BLaER1 (cell line): ENCODE measurements around the gene SLMAP.

Experiments used
- H3K27ac ChIP-seq: shearing (Covaris generic); formaldehyde crosslinking; 2 replicates; pipeline ENCODE4 v1.8.1; 2022
- H3K27me3 ChIP-seq: shearing (Covaris generic); formaldehyde crosslinking; 2 replicates; pipeline ENCODE4 v1.8.1; 2022
- H3K36me3 ChIP-seq: shearing (Covaris generic); formaldehyde crosslinking; 2 replicates; pipeline ENCODE4 v1.8.1; 2022
- H3K4me1 ChIP-seq: shearing (Covaris generic); formaldehyde crosslinking; 2 replicates; pipeline ENCODE4 v1.8.1; 2022
- H3K4me2 ChIP-seq: shearing (Covaris generic); formaldehyde crosslinking; 2 replicates; pipeline ENCODE4 v1.8.1; 2022
- H3K4me3 ChIP-seq: shearing (Covaris generic); formaldehyde crosslinking; 2 replicates; pipeline ENCODE4 v1.8.1; 2022
- H3K9ac ChIP-seq: shearing (Covaris generic); formaldehyde crosslinking; 2 replicates; pipeline ENCODE4 v1.8.1; 2022
- H3K9me3 ChIP-seq: shearing (Covaris generic); formaldehyde crosslinking; 2 replicates; pipeline ENCODE4 v1.8.1; 2022
- H4K20me1 ChIP-seq: shearing (Covaris generic); formaldehyde crosslinking; 2 replicates; pipeline ENCODE4 v1.8.1; 2022
- Cebpa-rat ChIP-seq: shearing (Covaris generic); IDR thresholded peaks from 2 replicates; pipeline ENCODE4 v1.8.1; 2022

Gene SLMAP

DNA sequence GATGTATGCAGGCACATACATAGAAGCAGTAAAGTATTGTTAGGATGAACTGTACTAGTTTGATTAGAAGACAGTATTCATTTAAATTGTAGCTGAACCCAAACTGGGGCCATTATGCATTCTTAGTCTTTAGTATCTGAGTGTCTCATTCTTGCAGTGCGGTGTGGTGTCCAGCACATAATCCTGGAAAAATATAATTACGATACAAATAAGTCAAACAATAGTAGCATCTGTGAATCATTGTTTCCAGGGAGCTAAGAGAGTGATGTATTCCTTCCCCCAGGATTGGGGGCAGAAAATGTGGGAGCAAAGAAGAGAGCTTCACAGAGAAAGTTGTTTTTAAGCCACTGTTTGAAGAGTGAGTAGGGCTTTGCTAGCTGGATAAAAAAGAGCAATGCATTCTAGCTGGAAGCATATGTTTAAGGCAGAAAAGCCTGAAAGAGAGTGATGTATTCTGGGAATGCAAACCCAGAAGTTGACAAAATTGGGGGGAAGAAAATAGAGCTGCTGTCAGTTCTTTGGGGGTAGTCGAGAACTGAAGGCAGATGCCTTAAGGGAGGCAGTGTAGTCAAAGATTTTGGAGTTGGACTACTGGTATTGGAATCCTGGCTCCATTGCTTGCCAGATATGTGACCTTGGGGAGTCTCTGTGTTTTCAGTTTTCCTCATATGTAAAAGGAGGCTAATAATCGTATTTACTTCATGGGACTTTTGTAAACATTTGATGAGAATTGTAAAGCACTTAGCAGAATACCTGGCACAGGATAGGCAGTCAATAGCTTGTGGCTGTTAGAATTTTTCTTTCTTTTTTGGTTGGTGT lies 14.1 kb downstream of the SLMAP start:
- Histone ChIP-seq H3K36me3 (peaks cover 51% of the 10 kb centered on the region), H3K27ac (no peak overlapping the region), H3K4me3 (no peak overlapping the region), H3K27me3 (no peaks in the 10 kb centered on the region), H3K9me3 (no peaks in the 10 kb centered on the region), H3K9ac (no peak overlapping the region), H3K4me1 (no peaks in the 10 kb centered on the region), H4K20me1 (peaks cover 88% of the 10 kb centered on the region), H3K4me2 (no peak overlapping the region)
- no peak for TF ChIP-seq Cebpa-rat

DNA sequence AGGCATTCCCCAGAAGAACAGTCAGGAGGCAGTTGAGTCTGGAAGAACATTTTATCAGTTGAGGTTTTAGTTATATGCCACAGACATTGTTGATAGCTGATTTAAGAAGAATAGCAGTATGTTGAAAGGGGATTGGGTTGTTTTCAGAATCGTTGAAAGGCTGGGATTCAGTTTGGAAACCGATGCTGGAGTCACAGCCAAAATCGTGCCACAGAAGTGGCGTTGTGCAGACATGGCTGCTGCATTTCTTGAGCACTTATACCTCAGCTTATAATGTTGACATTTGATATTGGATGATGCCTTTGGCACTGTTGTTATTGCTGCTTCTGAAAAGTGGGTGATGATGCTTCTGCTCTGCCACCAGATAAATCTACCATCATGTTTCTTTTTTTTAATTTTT lies 16.1 kb downstream of the SLMAP start:
- Histone ChIP-seq H3K9me3 (no peaks in the 10 kb centered on the region), H3K4me3 (no peak overlapping the region), H3K4me1 (no peaks in the 10 kb centered on the region), H3K36me3 (peaks cover 39% of the 10 kb centered on the region), H3K27ac (no peak overlapping the region), H3K9ac (no peak overlapping the region), H3K4me2 (no peak overlapping the region), H3K27me3 (no peaks in the 10 kb centered on the region), H4K20me1 (peaks cover 82% of the 10 kb centered on the region)
- no peak for TF ChIP-seq Cebpa-rat

DNA sequence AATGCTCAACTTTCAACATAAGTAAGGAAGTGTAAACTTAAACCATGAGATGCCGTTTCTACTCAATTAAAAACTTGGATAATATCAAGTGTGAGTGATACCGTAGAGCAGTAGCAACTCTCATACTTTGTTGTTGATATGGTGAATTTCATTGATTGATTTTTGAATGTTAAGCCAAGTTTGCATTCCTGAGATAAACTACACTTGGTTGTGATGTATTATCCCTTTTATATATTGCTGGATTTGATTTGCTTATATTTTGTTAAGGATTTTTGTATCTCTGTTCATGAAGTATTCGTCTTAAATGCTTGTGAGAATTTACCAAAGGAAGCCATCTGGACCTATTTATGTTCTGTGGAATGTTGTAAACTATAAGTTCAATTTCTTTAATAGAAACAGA lies 21.7 kb downstream of the SLMAP start:
- Histone ChIP-seq H4K20me1 (peaks cover 65% of the 10 kb centered on the region), H3K9ac (no peak overlapping the region), H3K27me3 (no peaks in the 10 kb centered on the region), H3K36me3 (peaks cover 16% of the 10 kb centered on the region; the same call in 1 of the 2 replicates), H3K4me3 (no peak overlapping the region), H3K27ac (no peak overlapping the region), H3K4me2 (no peak overlapping the region), H3K9me3 (no peaks in the 10 kb centered on the region), H3K4me1 (no peaks in the 10 kb centered on the region)
- TF ChIP-seq Cebpa-rat: no peak

DNA sequence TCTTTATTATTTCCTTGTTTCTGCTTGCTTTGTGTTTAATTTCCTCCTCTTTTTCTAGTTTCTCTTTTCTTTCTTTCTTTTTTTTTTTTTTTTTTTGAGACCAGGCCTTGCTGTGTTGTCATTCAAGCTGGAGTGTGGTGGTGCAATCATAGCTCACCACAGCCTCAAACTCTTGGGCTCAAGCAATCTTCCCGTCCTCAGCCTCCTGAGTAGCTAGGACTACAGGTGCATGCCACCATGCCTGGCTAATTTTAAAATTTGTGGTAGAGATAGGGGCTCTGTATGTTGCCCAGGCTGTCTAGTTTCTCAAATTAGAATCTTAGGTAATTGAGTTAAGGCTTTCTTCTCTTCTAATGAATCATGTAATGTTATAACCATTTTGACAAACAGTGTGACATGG lies 22.4 kb downstream of the SLMAP start:
- Histone ChIP-seq H3K9me3 (no peaks in the 10 kb centered on the region), H3K4me1 (no peaks in the 10 kb centered on the region), H3K4me2 (no peak overlapping the region), H3K9ac (no peak overlapping the region), H3K4me3 (no peak overlapping the region), H3K27me3 (no peaks in the 10 kb centered on the region), H4K20me1 (peaks cover 65% of the 10 kb centered on the region), H3K36me3 (peaks cover 11% of the 10 kb centered on the region; the same call in 1 of the 2 replicates), H3K27ac (no peak overlapping the region)
- TF ChIP-seq Cebpa-rat: no peak

DNA sequence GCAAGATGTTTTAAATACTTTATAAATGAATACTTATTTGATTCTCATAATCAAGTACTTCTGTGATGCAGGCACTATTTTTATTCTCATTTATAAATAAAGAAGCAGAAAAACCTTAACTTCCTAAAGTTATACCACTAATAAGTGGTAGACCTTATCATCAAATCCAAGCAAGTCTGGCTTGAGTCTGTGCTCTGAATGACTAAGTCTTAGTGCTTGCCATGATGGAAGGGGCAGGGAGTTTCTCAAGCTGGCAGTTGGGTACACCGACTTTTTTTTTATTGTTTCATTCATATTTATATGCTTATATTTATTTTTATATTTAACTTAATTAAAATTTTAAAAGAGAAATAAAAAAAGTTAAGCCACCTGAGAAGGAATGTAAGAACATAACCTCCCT lies 23.6 kb downstream of the SLMAP start:
- Histone ChIP-seq H3K36me3 (peaks cover 14% of the 10 kb centered on the region; the same call in 1 of the 2 replicates), H4K20me1 (peaks cover 72% of the 10 kb centered on the region), H3K9ac (no peak overlapping the region), H3K27ac (no peak overlapping the region), H3K4me2 (no peak overlapping the region), H3K4me3 (no peak overlapping the region), H3K27me3 (no peaks in the 10 kb centered on the region), H3K9me3 (no peaks in the 10 kb centered on the region), H3K4me1 (no peaks in the 10 kb centered on the region)
- no peak for TF ChIP-seq Cebpa-rat

DNA sequence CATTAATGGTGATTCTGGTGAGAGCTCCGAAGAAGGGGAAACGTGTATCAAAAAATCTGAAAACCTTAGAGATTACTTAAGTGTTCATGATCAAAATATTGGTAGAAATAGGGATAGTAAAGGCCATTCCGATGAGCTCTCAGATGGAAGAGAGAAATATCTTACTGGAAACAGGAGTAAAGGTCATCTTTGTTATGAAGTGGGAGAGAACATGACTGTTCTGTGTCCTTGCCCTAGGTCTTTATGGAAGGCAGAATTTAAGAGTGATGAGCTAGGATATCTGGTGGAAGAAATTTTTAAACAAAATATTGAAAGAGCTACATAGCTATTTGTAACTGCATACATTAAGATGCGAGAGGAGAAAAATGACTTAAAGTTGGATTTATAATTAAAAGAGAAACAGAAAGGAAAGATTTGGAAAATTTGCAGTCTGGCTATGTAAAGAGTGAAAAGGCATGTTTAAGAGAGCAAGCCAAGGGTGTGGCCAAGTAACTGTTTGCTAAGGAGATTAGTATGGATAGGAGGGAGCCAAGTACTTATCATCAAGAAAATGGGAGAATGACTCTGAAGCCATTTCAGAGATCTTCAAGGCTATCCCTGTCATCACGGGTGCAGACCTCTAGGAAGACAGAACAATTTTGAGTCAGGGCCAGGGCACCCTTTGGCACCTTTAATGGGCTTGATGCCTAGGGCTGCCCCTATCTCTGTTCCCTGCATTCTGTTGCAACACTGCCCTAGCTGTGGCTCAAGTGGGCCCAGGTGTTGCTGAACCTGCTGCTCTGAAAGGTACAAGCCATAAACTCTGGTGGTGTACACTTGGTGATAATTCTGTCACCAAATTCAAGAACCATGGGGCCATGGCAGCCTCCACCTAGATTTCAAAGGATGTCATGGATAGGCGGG lies 27.3 kb downstream of the SLMAP start:
- Histone ChIP-seq H3K27me3 (no peaks in the 10 kb centered on the region), H3K4me2 (no peak overlapping the region), H3K9me3 (no peaks in the 10 kb centered on the region), H3K4me1 (no peaks in the 10 kb centered on the region), H3K4me3 (no peak overlapping the region), H3K9ac (no peak overlapping the region), H3K36me3 (peaks cover 14% of the 10 kb centered on the region; the same call in 1 of the 2 replicates), H4K20me1 (peaks cover 73% of the 10 kb centered on the region), H3K27ac (no peak overlapping the region)
- TF ChIP-seq Cebpa-rat: no peak

DNA sequence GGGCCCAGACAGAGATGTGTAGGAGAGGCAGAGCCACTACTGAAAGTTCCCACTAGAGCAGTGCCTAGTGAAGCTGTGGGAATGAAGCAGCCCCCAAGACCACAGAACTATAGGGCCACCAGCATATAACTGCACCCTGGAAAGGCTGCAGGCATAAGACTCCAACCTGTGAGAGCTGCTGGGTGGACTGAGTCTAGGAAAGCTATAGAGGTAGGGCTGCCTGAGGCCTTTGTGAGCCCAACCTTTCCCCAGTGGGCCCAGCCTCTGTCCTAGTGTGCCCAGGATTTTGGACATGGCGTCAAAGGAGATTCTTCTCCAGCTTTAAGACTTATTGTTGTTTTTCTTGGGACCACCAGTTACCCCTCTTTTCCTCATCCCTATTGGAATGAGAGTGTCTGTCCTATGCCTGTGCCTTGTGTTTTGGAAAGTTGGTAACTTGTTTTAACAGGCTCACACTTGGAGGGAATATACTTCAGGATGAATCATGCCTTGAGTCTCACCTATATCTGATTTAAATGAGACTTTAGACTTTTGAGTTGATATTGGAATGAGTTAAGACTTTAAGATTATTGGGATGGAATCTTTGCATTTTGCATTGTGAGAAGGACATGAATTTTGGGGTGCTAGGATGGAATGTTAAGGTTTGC lies 28.1 kb downstream of the SLMAP start:
- no peak for TF ChIP-seq Cebpa-rat
- Histone ChIP-seq H3K36me3 (peaks cover 14% of the 10 kb centered on the region; the same call in 1 of the 2 replicates), H3K4me2 (no peak overlapping the region), H3K4me3 (no peak overlapping the region), H3K4me1 (no peaks in the 10 kb centered on the region), H3K9ac (no peak overlapping the region), H4K20me1 (peaks cover 78% of the 10 kb centered on the region), H3K9me3 (no peaks in the 10 kb centered on the region), H3K27ac (no peak overlapping the region), H3K27me3 (no peaks in the 10 kb centered on the region)

DNA sequence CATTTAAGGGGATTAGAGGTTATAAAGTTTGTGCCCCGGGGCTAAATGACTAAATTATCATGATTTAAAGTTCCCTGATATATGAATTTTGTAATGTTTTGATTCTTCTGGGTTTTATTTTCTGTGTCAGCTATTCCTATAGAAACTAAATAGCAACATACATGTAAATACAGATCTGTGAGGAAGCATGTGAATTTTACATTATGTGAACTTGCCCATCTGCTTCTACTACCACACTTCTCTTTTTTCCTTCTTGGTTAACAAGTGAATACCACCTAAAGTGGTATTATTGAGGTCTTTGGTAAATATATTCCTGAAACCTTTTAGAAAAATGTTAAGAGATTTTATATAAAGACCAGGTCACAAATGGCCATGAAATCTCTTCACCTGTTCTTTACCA lies 29.3 kb downstream of the SLMAP start:
- TF ChIP-seq Cebpa-rat: no peak
- no peaks in the 10 kb centered on the region for H3K27me3 ChIP-seq
- H4K20me1 ChIP-seq: peaks cover 78% of the 10 kb centered on the region
- H3K4me3 ChIP-seq: no peak overlapping the region
- no peak overlapping the region for H3K9ac ChIP-seq
- no peaks in the 10 kb centered on the region for H3K9me3 ChIP-seq
- H3K4me1 ChIP-seq: no peaks in the 10 kb centered on the region
- H3K4me2 ChIP-seq: no peak overlapping the region
- H3K27ac ChIP-seq: no peak overlapping the region
- H3K36me3 ChIP-seq: peaks cover 9% of the 10 kb centered on the region; the same call in 1 of the 2 replicates

DNA sequence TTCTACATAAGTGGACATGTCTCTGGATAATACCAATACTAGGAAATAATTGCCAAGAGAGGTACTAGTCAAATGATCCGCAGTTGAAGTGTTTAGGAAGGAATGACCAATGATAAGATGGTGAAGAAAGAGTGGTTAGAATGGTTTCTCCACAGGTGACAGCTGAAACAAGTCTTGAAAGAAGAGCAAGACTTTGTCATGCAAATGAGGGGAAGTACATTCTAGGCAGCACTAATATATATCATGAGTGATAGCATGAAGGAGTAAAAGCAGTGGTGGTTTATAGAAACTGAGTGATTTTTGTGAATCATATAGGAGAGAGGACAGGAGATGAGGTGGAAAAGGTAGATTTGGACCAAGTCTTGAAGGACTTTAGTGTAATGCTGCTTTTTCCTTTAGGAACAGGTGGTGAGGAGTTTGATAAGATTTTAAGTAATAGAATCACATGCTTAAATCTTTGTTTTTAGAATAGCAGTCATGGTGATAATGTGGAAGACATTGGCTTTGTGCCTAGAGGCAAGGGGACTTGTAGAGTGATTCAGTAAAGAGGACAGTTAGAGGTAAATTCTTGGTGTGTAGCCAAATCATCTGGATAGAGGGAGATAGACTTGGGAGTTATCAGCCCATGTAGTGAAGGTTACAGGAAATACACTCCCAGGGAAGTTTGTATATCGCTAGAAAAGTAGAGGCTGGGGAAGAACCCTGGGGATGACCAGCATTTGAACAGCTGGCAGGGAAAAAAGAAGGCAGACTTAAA lies 31.9 kb downstream of the SLMAP start:
- no peak overlapping the region for H3K27ac ChIP-seq
- H3K9ac ChIP-seq: no peak overlapping the region
- no peak overlapping the region for H3K4me3 ChIP-seq
- 0 out of 2 replicates have a peak, but pooled peaks cover 7% of the 10 kb centered on the region for H3K36me3 ChIP-seq
- H3K4me1 ChIP-seq: 0 out of 2 replicates have a peak, but pooled peaks cover 4% of the 10 kb centered on the region
- H3K4me2 ChIP-seq: no peak overlapping the region
- no peaks in the 10 kb centered on the region for H3K9me3 ChIP-seq
- peaks cover 71% of the 10 kb centered on the region; the same call in 1 of the 2 replicates for H4K20me1 ChIP-seq
- no peaks in the 10 kb centered on the region for H3K27me3 ChIP-seq
- no peak for TF ChIP-seq Cebpa-rat
